ENCODE results near the gene SERGEF. TPM values are rescaled to one million over a fixed set of nuclear protein-coding genes. Genes with fewer than 3 reads are reported as not detected.

Gene SERGEF
- total and polyA plus RNA-seq, 12 donors, result 14.8 to 105 (median 19.9) TPM

DNA sequence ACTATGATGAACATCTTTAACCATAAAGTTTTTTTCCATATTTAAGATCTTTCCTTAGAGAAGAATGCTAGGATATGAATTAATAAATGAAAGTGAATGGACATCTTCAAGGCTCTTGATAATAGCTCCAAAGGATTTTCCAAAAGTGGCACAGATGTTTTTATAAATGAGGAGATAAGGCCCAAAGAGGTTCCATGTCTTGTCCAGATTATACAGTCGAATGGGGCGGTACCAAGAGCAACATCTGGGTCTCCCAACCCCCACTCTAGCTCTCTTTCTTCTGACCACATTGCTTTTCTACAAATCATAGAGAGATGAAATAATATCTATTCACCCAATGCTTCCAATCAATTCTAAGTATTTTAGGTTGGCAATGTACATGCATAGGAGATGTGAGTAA lies 164.1 kb downstream of the SERGEF start:
- TF ChIP-seq, protein P1, sequence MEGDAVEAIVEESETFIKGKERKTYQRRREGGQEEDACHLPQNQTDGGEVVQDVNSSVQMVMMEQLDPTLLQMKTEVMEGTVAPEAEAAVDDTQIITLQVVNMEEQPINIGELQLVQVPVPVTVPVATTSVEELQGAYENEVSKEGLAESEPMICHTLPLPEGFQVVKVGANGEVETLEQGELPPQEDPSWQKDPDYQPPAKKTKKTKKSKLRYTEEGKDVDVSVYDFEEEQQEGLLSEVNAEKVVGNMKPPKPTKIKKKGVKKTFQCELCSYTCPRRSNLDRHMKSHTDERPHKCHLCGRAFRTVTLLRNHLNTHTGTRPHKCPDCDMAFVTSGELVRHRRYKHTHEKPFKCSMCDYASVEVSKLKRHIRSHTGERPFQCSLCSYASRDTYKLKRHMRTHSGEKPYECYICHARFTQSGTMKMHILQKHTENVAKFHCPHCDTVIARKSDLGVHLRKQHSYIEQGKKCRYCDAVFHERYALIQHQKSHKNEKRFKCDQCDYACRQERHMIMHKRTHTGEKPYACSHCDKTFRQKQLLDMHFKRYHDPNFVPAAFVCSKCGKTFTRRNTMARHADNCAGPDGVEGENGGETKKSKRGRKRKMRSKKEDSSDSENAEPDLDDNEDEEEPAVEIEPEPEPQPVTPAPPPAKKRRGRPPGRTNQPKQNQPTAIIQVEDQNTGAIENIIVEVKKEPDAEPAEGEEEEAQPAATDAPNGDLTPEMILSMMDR (IDR thresholded peaks at IDR 0.05), result no peak
- no peak overlapping the region for H3K4me3 ChIP-seq
- H3K27ac ChIP-seq, result no peak overlapping the region
- ATAC-seq, result no peak
- H3K36me3 ChIP-seq, result no peaks in the 10 kb centered on the region
- 86 to 94% methylated on average over 2 of the region's 2 CpGs for WGBS, 2 donors
- intact Hi-C loops (cut with DNase I), result loop anchor here in 5 of 10 donors (5.0 to 10.0 kb wide), 4 partner anchors 76 to 126 kb away; partner anchors contain the start of gene KCNC1 (in 1 of the 5)
- H3K27me3 ChIP-seq, result no peaks in the 10 kb centered on the region
- no peaks in the 10 kb centered on the region for H3K9me3 ChIP-seq
- no peak for DNase-seq
- peaks cover 0 to 18% (median 3%) of the 10 kb centered on the region in 9 donors for H3K4me1 ChIP-seq

DNA sequence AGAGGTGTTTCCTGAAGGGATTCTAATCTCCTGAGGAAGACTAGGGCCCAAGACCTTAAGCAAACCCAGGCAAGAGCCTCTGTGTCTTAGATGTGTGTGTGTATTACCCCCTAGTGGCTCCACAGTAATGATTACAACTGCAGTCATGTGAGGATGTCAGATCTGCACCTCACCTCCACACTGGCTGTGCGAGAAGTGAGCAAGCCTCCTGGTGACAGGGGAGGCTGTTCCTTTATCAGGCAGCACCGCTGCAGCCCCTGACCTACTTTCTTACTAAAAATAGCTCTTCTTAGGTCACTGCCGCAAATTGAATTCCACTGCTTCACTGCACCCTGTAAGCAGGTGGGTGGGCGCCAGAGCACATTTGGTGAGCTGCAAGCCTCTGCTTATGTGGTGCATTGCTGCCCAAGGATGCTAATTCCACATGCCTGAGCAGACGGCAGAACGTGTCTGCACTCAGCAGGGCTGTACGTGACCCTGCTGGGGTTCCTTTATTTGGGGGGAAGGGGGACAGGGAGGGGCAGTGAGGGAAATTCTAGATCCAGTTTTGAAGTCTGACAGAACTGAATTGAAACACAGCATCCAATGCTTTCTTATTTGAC lies 165.9 kb downstream of the SERGEF start:
- Histone ChIP-seq H3K4me3 (no peak overlapping the region), H3K4me1 (peaks cover 0 to 18% (median 3%) of the 10 kb centered on the region in 9 donors), H3K27me3 (no peaks in the 10 kb centered on the region), H3K36me3 (no peaks in the 10 kb centered on the region), H3K9me3 (no peaks in the 10 kb centered on the region), H3K27ac (no peak overlapping the region)
- 40 to 56% methylated on average over 7 of the region's 7 CpGs for WGBS, 2 donors
- ATAC-seq (peak in 7 of 8 donors; percentile 59 to 83 (median 76)), DNase-seq (peak in 1 of 2 donors; percentile 27)
- TF ChIP-seq, protein P1 (IDR thresholded peaks at IDR 0.05), result peak in 6 of 9 donors; percentile 17 to 51 (median 40)
- intact Hi-C loops (cut with DNase I), result loop anchor here in 5 of 10 donors (5.0 to 10.0 kb wide), 4 partner anchors 75 to 128 kb away; partner anchors contain the start of gene KCNC1 (in 1 of the 5)

DNA sequence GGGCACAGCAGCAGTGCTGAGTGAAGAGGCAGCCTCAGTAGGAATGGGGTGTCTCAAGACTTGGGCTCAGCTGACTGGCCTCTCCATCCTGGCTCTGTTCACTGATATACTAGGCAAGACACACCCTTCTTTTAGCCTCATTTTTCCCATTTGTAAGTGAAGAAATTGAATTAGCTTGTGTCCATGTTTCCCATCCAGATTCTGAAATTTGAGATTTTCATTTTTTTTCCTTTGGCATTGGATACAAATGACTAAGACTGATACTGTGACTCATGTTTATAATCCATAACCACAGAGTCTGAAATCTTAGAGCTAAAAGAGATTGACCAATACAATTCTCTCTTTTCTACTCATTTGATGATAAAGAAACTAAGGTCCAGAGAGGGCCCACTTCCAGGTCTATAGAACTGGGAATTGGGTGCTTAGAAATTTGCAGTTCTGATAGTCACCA lies 167.4 kb downstream of the SERGEF start:
- intact Hi-C loops (cut with DNase I), result loop anchor here in 5 of 10 donors (5.0 to 10.0 kb wide), 4 partner anchors 73 to 129 kb away; partner anchors contain the start of gene KCNC1 (in 1 of the 5)
- peaks cover 0 to 14% (median 3%) of the 10 kb centered on the region in 9 donors for H3K4me1 ChIP-seq
- no peak overlapping the region for H3K27ac ChIP-seq
- no peaks in the 10 kb centered on the region for H3K36me3 ChIP-seq
- no peaks in the 10 kb centered on the region for H3K27me3 ChIP-seq
- ATAC-seq (peak in 5 of 8 donors; percentile 29 to 60 (median 56)), DNase-seq (no peak)
- no peak overlapping the region for H3K4me3 ChIP-seq
- TF ChIP-seq, protein P1 (IDR thresholded peaks at IDR 0.05), result no peak
- no peaks in the 10 kb centered on the region for H3K9me3 ChIP-seq

DNA sequence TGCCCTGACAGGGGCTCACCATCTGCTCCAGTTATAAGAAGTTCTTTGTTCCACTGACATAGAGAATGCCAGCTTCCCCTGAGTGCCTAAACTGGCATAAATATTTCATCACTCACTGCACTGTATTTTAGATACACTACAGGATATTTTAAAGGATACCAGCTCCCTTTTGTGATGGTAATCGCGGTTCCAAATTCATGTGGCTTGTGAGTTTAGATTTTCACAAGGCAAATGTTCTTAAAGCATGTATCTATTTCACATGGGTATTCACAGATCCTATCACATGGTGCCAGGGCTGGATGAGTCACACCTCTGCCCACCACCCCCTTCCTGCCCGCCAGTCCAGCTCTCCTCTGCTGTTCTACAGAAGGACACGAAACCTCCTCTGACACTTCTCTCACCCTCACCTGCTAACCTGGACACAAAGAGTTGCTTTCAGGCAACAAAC lies 172.7 kb downstream of the SERGEF start:
- no peak for ATAC-seq
- Histone ChIP-seq H3K4me1 (peaks cover 0 to 7% (median 0%) of the 10 kb centered on the region in 9 donors), H3K4me3 (no peak overlapping the region), H3K9me3 (no peaks in the 10 kb centered on the region), H3K36me3 (no peaks in the 10 kb centered on the region), H3K27me3 (no peaks in the 10 kb centered on the region), H3K27ac (no peak overlapping the region)
- no peak for DNase-seq
- intact Hi-C loops (cut with DNase I), result loop anchor here in 3 of 10 donors (10.0 kb wide), 2 partner anchors 75 to 135 kb away; no protein-coding TSS in a partner anchor
- WGBS, 2 donors, result 95 to 97% methylated on average over 4 of the region's 4 CpGs
- TF ChIP-seq, protein P1 (IDR thresholded peaks at IDR 0.05), result no peak

All from heart right ventricle (tissue), 16 donors.